Glutamatergic neuron (in vitro differentiated cells): ENCODE measurements around the gene RAPGEF2. TPM values are rescaled to one million over a fixed set of nuclear protein-coding genes. Genes with fewer than 3 reads are reported as not detected.
A peak's percentile ranks its signal among the peaks of the same experiment; 100 is the strongest.

Experiments used
- DNase-seq: peaks from one replicate; pipeline ENCODE4 v3.0.0; 2022
- H3K27ac Mint-ChIP-seq: one replicate; pipeline ENCODE4 v1.8.0; 2020; ENCODE audit warnings: mild to moderate bottlenecking, mixed read lengths, inconsistent platforms; ENCODE audit not compliant: unreplicated experiment
- H3K27me3 Mint-ChIP-seq: one replicate; pipeline ENCODE4 v1.8.0; 2020; ENCODE audit warnings: mild to moderate bottlenecking, moderate library complexity, mixed read lengths, inconsistent platforms; ENCODE audit not compliant: unreplicated experiment
- H3K36me3 Mint-ChIP-seq: one replicate; pipeline ENCODE4 v1.8.0; 2020; ENCODE audit warnings: mild to moderate bottlenecking, mixed read lengths, inconsistent platforms; ENCODE audit not compliant: unreplicated experiment
- H3K4me1 Mint-ChIP-seq: one replicate; pipeline ENCODE4 v1.8.0; 2020; ENCODE audit warnings: mild to moderate bottlenecking, low read depth, mixed read lengths, inconsistent platforms; ENCODE audit not compliant: unreplicated experiment
- H3K4me3 Mint-ChIP-seq: one replicate; pipeline ENCODE4 v1.8.0; 2020; ENCODE audit warnings: mild to moderate bottlenecking, mixed read lengths, inconsistent platforms; ENCODE audit not compliant: unreplicated experiment
- H3K9me3 Mint-ChIP-seq: one replicate; pipeline ENCODE4 v1.8.0; 2020; ENCODE audit warnings: mild to moderate bottlenecking, moderate library complexity, mixed read lengths, inconsistent platforms; ENCODE audit not compliant: unreplicated experiment
- total RNA-seq: library from RNA; stranded (reverse); fragmentation: NEBNext Ultra II Directional; extraction: Animal tissue kit (Norgen Biotek cat#: 25700); gene quantifications from one replicate; pipeline ENCODE4 v1.2.1, GENCODE V29; 2021; ENCODE audit not compliant: unreplicated experiment
- TF ChIP-seq, protein P1 (sequence below): fragments of 200-600 bp; sonication (generic); IDR thresholded peaks from one replicate; pipeline ENCODE4 v1.5.0; 2021; ENCODE audit not compliant: partially characterized antibody, unreplicated experiment

Gene RAPGEF2
- total RNA-seq, 1 donor from 2014 or later = 58.4 TPM

DNA sequence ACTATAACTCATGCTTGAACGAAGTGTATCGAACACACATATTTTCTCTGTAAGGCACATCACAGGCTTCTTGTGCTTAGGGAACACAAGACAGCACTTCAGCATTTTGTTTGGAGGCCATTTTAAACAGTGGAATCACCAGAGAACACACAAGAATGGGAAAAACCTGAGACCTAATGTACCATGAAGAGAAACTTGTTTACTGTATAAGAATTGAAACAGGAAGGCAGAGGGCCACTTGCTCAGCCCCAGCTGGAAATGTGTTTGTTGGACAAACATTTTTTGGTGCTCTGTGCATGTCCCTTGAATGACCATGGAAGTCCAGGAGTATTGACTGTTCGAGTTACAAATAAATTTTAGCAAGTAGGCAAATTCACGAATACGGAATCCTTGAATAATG lies 47.5 kb downstream of the RAPGEF2 start:
- TF ChIP-seq, protein P1, sequence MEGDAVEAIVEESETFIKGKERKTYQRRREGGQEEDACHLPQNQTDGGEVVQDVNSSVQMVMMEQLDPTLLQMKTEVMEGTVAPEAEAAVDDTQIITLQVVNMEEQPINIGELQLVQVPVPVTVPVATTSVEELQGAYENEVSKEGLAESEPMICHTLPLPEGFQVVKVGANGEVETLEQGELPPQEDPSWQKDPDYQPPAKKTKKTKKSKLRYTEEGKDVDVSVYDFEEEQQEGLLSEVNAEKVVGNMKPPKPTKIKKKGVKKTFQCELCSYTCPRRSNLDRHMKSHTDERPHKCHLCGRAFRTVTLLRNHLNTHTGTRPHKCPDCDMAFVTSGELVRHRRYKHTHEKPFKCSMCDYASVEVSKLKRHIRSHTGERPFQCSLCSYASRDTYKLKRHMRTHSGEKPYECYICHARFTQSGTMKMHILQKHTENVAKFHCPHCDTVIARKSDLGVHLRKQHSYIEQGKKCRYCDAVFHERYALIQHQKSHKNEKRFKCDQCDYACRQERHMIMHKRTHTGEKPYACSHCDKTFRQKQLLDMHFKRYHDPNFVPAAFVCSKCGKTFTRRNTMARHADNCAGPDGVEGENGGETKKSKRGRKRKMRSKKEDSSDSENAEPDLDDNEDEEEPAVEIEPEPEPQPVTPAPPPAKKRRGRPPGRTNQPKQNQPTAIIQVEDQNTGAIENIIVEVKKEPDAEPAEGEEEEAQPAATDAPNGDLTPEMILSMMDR = no peak
- no peak overlapping the region for H3K27ac Mint-ChIP-seq
- H3K4me3 Mint-ChIP-seq = no peak overlapping the region
- no peaks in the 10 kb centered on the region for H3K27me3 Mint-ChIP-seq
- no peaks in the 10 kb centered on the region for H3K36me3 Mint-ChIP-seq
- peaks cover 1% of the 10 kb centered on the region for H3K9me3 Mint-ChIP-seq
- peaks cover 4% of the 10 kb centered on the region for H3K4me1 Mint-ChIP-seq
- no peak for DNase-seq

GRCh38 chr4:159150821-159151390 lies 48.0 kb downstream of the RAPGEF2 start:
- Mint-ChIP-seq H3K4me3 (no peak overlapping the region), H3K4me1 (peaks cover 5% of the 10 kb centered on the region), H3K27ac (no peak overlapping the region), H3K9me3 (no peaks in the 10 kb centered on the region), H3K36me3 (no peaks in the 10 kb centered on the region), H3K27me3 (no peaks in the 10 kb centered on the region)
- DNase-seq = no peak
- TF ChIP-seq, protein P1 = no peak

DNA sequence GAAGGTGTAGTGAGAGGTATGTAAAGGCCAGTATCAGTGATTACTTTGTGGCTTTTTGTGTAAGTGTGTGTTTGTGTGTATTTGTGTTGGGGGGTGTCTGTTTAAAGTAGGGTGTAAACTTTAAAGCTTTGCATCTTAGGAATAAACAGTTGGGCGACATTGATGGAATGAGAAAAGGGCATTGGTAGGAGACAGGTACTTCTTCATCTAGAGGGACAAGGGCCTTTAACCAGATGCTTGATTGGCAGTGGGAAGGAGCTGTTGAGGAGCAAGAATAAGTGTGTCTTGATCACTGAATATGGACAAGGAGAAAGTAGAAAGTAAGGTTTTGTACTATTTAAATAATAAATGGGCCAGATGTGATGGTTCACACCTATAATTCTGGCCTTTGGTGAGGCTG lies 48.8 kb downstream of the RAPGEF2 start:
- no peak for DNase-seq
- H3K27me3 Mint-ChIP-seq = no peaks in the 10 kb centered on the region
- peak overlapping the region; percentile 41 for H3K27ac Mint-ChIP-seq
- H3K36me3 Mint-ChIP-seq = no peaks in the 10 kb centered on the region
- H3K4me3 Mint-ChIP-seq = no peak overlapping the region
- peaks cover 7% of the 10 kb centered on the region for H3K4me1 Mint-ChIP-seq
- TF ChIP-seq, protein P1 = no peak
- no peaks in the 10 kb centered on the region for H3K9me3 Mint-ChIP-seq

- no peaks in the 10 kb centered on the region for H3K36me3 Mint-ChIP-seq
- TF ChIP-seq, protein P1 = no peak
- H3K4me1 Mint-ChIP-seq = peaks cover 10% of the 10 kb centered on the region
- DNase-seq = no peak
- H3K27ac Mint-ChIP-seq = no peak overlapping the region
- no peaks in the 10 kb centered on the region for H3K27me3 Mint-ChIP-seq
- no peaks in the 10 kb centered on the region for H3K9me3 Mint-ChIP-seq
- no peak overlapping the region for H3K4me3 Mint-ChIP-seq
Observed at GRCh38 chr4:159152181-159152580, 49.3 kb downstream of the RAPGEF2 start.

GRCh38 chr4:159153669-159154068 lies 50.8 kb downstream of the RAPGEF2 start:
- no peaks in the 10 kb centered on the region for H3K27me3 Mint-ChIP-seq
- H3K9me3 Mint-ChIP-seq = peaks cover 2% of the 10 kb centered on the region
- H3K4me1 Mint-ChIP-seq = peaks cover 10% of the 10 kb centered on the region
- no peaks in the 10 kb centered on the region for H3K36me3 Mint-ChIP-seq
- H3K27ac Mint-ChIP-seq = no peak overlapping the region
- DNase-seq = no peak
- no peak overlapping the region for H3K4me3 Mint-ChIP-seq
- TF ChIP-seq, protein P1 = no peak
